ENCODE measurements around the gene SIRT3.
A peak's percentile ranks its signal among the peaks of the same experiment; 100 is the strongest.
"Not testable (repeated sequence)": the region's sequence is repeated elsewhere in the genome, so short reads cannot be mapped to it uniquely, and the experiment has no call there.

SIRT3 gene

DNA sequence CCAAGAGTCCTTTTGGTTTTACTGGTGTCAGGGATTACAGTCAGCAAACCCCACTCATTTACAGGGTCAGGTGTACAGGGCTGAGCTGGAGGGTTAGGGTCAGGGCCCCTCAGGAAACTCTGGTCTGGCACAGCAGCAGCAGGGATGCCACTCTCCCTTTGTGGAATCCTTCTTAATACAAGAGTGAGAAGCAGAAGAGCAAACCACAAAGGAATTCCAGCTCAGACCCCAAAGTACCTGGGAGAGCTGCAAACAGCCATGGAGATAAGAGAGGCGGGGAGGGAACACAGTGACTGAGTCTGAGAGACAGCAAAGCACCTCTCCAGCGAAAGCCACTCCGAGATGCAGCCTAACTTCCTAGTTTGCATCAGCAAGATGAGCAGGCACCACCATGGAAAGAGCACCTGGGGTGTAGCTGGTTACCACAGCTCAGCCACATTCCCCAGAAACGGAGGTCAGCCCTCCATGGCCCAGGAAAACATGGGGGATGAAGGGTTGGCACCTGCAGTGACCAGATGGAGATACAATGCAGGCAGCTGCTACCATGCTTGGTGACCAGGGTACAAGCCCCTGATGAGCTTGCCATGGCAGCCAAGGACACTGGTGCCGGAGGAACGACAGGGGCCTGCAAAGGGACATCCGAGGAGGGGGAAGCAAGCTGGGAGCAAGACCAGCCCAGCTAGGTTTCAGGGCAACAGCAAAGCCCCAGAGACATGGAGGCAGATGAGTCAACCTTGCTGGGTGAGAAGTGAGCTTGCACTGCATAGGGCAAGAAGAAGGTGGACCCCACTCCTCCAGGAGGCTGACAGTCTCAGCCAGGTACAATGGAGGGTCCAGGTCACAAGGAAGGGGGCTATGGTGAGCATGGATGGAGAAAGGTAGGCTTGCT, 32.8 kb downstream of the SIRT3 start:
- Mint-ChIP-seq H3K27me3 (no peaks in the 10 kb centered on the region), H3K4me1 (peaks cover 29 to 51% of the 10 kb centered on the region in 2 donors), H3K9me3 (no peaks in the 10 kb centered on the region), H3K4me3 (no peak overlapping the region), H3K27ac (peak overlapping the region; percentile 82), H3K36me3 (peaks cover 18 to 36% of the 10 kb centered on the region in 2 donors)
- ATAC-seq (replicated peaks), result no peak
- no peak for DNase-seq

DNA sequence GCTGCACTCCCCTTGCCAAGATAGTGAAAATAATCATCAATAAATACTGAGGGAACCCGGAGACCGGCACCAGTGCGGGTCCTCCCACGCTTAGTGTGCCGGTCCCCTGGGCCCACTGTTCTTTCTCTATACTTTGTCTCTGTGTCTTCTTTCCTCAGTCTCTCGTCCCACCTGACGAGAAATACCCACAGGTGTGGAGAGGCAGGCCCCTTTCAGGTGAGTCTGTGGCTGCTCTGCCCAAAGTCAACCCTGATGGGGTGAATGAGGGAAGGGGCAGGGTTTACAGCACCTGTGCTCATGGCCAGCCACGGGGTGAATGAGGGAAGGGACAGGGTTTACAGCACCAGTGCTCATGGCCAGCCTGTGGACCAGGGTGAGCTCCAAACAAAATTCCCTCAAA, 33.7 kb downstream of the SIRT3 start:
- Mint-ChIP-seq H3K4me1 (peaks cover 29 to 51% of the 10 kb centered on the region in 2 donors), H3K9me3 (no peaks in the 10 kb centered on the region), H3K27ac (peak overlapping the region; percentile 31), H3K36me3 (peaks cover 18 to 31% of the 10 kb centered on the region in 2 donors), H3K4me3 (no peak overlapping the region), H3K27me3 (no peaks in the 10 kb centered on the region)
- DNase-seq (no peak), ATAC-seq (replicated peaks) (no peak)

GRCh38 chr11:201966-202365, 34.2 kb downstream of the SIRT3 start:
- H3K4me3 Mint-ChIP-seq, result no peak overlapping the region
- H3K36me3 Mint-ChIP-seq, result peaks cover 17 to 26% of the 10 kb centered on the region in 2 donors
- DNase-seq, result no peak

DNA sequence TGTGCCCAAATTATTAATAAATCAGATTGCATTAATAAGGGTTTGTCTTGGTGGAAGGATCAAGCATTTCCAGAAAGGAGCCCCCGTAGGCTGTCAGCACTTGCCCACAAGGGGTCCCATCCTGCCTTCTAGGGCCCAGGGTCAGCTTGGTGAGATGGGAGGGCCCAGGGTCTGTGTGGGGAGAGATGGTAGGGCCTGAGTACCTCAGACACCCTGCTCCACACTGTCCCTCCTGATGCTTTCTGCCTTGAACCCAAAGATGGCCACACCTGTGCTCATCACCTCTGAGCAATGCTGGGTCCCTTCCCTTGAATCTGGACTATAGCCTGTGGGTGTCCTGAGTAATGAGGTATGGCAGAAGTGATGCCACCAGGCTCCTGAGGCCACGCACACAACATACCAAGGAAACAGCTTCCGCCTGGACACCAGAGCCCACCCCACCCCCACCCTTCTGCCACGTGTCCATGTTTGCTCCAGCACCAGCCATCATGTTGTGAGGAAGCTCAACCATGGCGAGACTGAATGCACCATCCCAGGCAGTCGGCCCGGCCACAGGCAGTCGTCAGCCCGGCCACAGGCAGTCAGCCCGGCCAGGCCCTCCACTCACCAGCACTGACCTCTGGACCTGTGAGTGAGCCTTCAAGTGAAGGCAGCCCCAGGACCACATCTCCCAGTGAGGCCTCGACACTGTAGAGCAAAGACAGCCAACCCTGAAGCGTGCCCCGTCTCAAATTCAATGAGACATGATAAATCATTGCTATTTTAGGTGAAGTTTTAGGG, 35.7 kb downstream of the SIRT3 start:
- H3K9me3 Mint-ChIP-seq, result no peaks in the 10 kb centered on the region
- no peak overlapping the region for H3K4me3 Mint-ChIP-seq
- ATAC-seq (replicated peaks) (no peak), DNase-seq (no peak)
- H3K27me3 Mint-ChIP-seq, result no peaks in the 10 kb centered on the region
- H3K27ac Mint-ChIP-seq, result no peak overlapping the region
- peaks cover 25 to 36% of the 10 kb centered on the region in 2 donors for H3K4me1 Mint-ChIP-seq
- peaks cover 14 to 22% of the 10 kb centered on the region in 2 donors for H3K36me3 Mint-ChIP-seq

More at GRCh38 chr11:201966-202365, 34.2 kb downstream of the SIRT3 start:
- no peak overlapping the region for H3K27ac Mint-ChIP-seq
- no peaks in the 10 kb centered on the region for H3K9me3 Mint-ChIP-seq
- no peak for ATAC-seq (replicated peaks)
- peaks cover 29 to 51% of the 10 kb centered on the region in 2 donors for H3K4me1 Mint-ChIP-seq
- no peaks in the 10 kb centered on the region for H3K27me3 Mint-ChIP-seq

- Mint-ChIP-seq H3K4me3 (no peak overlapping the region), H3K27ac (no peak overlapping the region)
These were observed 36.4 kb downstream of the SIRT3 start for GRCh38 chr11:199782-200181.

GRCh38 chr11:199004-199581, 37.0 kb downstream of the SIRT3 start:
- no peaks in the 10 kb centered on the region for H3K9me3 Mint-ChIP-seq
- no peaks in the 10 kb centered on the region for H3K27me3 Mint-ChIP-seq
- no peak overlapping the region for H3K4me3 Mint-ChIP-seq
- H3K4me1 Mint-ChIP-seq, result peaks cover 22 to 31% of the 10 kb centered on the region in 2 donors
- ATAC-seq (replicated peaks) (no peak), DNase-seq (no peak)
- H3K27ac Mint-ChIP-seq, result no peak overlapping the region
- peaks cover 14 to 18% of the 10 kb centered on the region in 2 donors for H3K36me3 Mint-ChIP-seq

More at GRCh38 chr11:199782-200181, 36.4 kb downstream of the SIRT3 start:
- Mint-ChIP-seq H3K4me1 (peaks cover 24 to 32% of the 10 kb centered on the region in 2 donors), H3K36me3 (peaks cover 14 to 22% of the 10 kb centered on the region in 2 donors), H3K27me3 (no peaks in the 10 kb centered on the region), H3K9me3 (no peaks in the 10 kb centered on the region)
- DNase-seq (no peak), ATAC-seq (replicated peaks) (peak; percentile 16)

DNA sequence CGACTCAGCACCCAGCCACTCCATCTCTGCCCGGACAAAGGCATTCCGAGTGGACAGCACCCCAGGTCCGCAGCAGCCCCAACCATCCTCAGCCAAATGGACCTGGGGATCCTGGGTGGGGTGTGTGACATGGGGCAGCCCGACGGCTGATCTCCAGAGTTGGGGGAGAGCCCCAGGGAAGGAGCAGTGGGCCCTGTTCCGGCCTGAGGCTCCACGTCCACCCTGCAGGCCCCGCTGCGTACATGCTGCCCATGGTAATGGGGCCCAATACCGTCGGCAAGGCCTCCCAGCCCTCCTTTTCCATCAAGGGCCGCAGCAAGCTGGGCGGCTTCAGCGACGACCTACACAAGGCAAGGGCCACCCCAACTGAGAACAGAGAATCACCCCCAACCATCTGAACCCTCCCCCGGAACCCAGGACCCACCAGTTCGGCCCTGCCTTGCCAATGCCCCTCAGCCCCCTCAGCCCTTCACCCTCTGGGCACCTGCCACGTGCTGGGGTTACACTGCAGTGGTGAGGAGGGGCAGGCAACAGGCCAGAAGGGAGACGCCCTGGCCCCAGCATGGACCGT, 37.8 kb downstream of the SIRT3 start:
- Mint-ChIP-seq H3K9me3 (no peaks in the 10 kb centered on the region), H3K27ac (no peak overlapping the region), H3K4me3 (no peak overlapping the region), H3K4me1 (peaks cover 14 to 23% of the 10 kb centered on the region in 2 donors), H3K27me3 (no peaks in the 10 kb centered on the region), H3K36me3 (peaks cover 10% of the 10 kb centered on the region in 2 donors)
- ATAC-seq (replicated peaks) (no peak), DNase-seq (no peak)

GRCh38 chr11:197741-198235, 38.4 kb downstream of the SIRT3 start:
- DNase-seq (no peak), ATAC-seq (replicated peaks) (no peak)
- Mint-ChIP-seq H3K36me3 (peaks cover 5% of the 10 kb centered on the region in 2 donors), H3K9me3 (no peaks in the 10 kb centered on the region), H3K27ac (peak overlapping the region; percentile 66), H3K4me1 (peaks cover 11 to 18% of the 10 kb centered on the region in 2 donors), H3K4me3 (no peak overlapping the region), H3K27me3 (no peaks in the 10 kb centered on the region)

GRCh38 chr11:196786-197731, 39.1 kb downstream of the SIRT3 start:
- DNase-seq (no peak), ATAC-seq (replicated peaks) (no peak)
- peaks cover 5 to 15% of the 10 kb centered on the region in 2 donors for H3K4me1 Mint-ChIP-seq
- H3K4me3 Mint-ChIP-seq, result no peak overlapping the region
- H3K36me3 Mint-ChIP-seq, result peaks cover 0 to 4% of the 10 kb centered on the region in 2 donors
- H3K27ac Mint-ChIP-seq, result no peak overlapping the region
- no peaks in the 10 kb centered on the region for H3K9me3 Mint-ChIP-seq
- no peaks in the 10 kb centered on the region for H3K27me3 Mint-ChIP-seq

DNA sequence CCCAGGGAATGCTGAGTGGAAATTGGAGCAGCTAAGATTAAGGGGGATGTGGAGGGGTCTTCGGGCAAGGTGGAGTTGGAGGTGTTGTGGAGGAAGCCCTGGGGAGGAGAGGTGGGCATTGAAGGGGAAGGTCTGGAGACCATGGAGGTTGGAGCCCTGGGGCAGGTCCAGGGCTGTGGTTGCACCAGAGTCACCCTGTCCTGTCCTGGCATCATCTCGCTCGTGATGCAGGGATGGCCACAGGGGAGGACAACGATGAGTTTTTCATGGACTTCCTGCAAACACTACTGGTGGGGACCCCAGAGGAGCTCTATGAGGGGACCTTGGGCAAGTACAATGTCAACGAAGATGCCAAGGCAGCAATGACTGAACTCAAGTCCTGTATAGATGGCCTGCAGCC, 42.7 kb downstream of the SIRT3 start:
- H3K4me3 Mint-ChIP-seq; H3K9me3 Mint-ChIP-seq; H3K27ac Mint-ChIP-seq; H3K36me3 Mint-ChIP-seq; ATAC-seq (replicated peaks); DNase-seq; H3K27me3 Mint-ChIP-seq; H3K4me1 Mint-ChIP-seq: not testable (repeated sequence)

- H3K27ac Mint-ChIP-seq, result not testable (repeated sequence)
These were observed 43.4 kb downstream of the SIRT3 start, which contains the start of gene SCGB1C1 for GRCh38 chr11:192674-193128. TSS of gene SCGB1C1 (plus strand) at chr11:193078. CDS start at chr11:193100, 22 bp downstream.

DNA sequence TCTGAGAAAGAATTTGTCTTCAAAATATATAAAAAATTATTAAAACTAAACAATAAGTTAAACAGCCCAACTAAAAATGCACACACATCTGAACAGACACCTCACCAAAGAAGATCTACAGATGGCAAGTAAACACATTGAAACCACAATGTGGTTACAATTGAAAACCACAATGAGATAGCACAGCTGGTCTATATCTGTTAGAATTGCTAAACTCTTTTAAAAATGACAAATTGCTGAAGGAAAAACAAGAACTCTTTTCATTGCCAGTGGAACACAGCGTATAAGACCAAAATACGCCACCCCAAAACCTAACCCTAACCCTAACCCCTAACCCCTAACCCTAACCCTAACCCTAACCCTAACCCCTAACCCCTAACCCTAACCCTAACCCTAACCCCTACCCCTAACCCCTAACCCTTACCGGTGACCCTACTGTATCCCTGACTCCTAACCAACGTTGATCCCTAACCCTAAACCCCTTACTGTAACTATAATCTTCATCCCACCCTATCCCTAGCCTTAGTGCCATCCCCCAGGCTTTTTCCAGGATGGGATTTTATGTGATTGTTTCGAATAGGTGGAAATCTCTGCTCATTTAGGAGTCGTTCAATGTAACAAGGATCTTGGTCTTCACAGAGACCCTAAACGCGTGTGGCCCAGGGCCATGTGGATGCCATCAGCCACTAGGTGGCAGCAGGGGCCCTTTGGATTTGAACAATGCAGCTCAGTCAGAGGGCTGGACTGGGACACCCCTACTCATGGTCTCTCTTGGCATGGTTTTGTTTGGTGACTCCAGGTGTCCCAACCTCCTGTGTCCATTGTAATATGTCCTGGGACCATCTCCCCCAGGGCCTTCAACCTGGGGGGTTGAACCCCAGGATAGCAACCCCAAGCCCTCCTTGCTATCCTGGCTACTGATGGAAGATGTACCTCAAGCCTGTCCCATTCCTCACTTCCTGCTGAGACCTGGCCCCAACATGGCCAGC, 44.4 kb downstream of the SIRT3 start:
- not testable (repeated sequence) for H3K27ac Mint-ChIP-seq, DNase-seq, H3K4me3 Mint-ChIP-seq, H3K9me3 Mint-ChIP-seq, H3K4me1 Mint-ChIP-seq, H3K36me3 Mint-ChIP-seq, H3K27me3 Mint-ChIP-seq
- ATAC-seq (replicated peaks), result peak; percentile 85 to 91

More at GRCh38 chr11:192674-193128, 43.4 kb downstream of the SIRT3 start, which contains the start of gene SCGB1C1:
- not testable (repeated sequence) for H3K27me3 Mint-ChIP-seq; H3K4me1 Mint-ChIP-seq; ATAC-seq (replicated peaks); H3K36me3 Mint-ChIP-seq; DNase-seq; H3K9me3 Mint-ChIP-seq; H3K4me3 Mint-ChIP-seq

Data from stimulated activated naive B cell treated with anti-CD40 and anti-IgM and Interleukin-4, amounts not matched to agents 10 μg/mL and 1 μg/mL and 100 μg/mL, for 72 hours (primary cell).